Measurements from ENCODE around the gene CCDC126.

Gene CCDC126

DNA sequence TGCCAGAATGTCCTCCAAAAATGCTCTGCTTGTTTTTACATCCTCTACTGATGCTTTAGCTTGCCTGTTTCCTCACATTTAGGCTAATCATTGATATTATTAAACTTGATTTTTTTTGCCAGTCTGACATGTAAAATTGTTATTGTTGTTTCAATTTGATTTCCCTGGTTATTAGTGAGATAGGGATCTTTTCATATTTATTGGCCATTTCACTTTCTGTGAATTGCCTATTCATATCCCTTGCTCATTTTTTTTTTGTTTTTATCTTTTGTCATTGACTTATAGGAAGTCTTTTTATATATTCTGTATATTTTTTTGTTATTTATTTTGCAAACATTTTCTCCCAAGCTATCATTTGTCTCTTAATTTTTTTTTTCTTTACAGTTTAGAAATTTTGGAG is 96.0 kb downstream of the CCDC126 start:
- Histone ChIP-seq H3K27me3 (ENCODE audit: low read depth) (no peaks in the 10 kb centered on the region), H3K4me1 (no peaks in the 10 kb centered on the region; the same call in 1 of the 2 replicates), H3K4me3 (no peak overlapping the region), H3K9me3 (no peaks in the 10 kb centered on the region), H3K36me3 (replicated peaks) (no peaks in the 10 kb centered on the region)
- DNase-seq (ENCODE audit: low spot score in 2 of 2): no peak
- in situ Hi-C loops (cut with MboI; ENCODE audit: low sequenced_read_pairs): no loop called here
